ENCODE measurements around the gene PILRB. TPM values are rescaled to one million over a fixed set of nuclear protein-coding genes. Genes with fewer than 3 reads are reported as not detected.
"Not testable (repeated sequence)": the region's sequence is repeated elsewhere in the genome, so short reads cannot be mapped to it uniquely, and the experiment has no call there.

PILRB gene
- total RNA-seq, 1 donor: 39.6 TPM

GRCh38 chr7:100353685-100354330, 4.1 kb upstream of the PILRB start:
- no peak for DNase-seq (ENCODE audit: low read depth in 2 of 3, low spot score in 2 of 3)

GRCh38 chr7:100356416-100357068, 1.4 kb upstream of the PILRB start:
- no peak for DNase-seq (ENCODE audit: low read depth in 2 of 3, low spot score in 2 of 3)

- no peak for DNase-seq (ENCODE audit: low read depth in 2 of 3, low spot score in 2 of 3)
Observed at GRCh38 chr7:100357131-100357561, 771 bp upstream of the PILRB start.

GRCh38 chr7:100358857-100359212, 918 bp downstream of the PILRB start:
- no peak for DNase-seq (ENCODE audit: low read depth in 2 of 3, low spot score in 2 of 3)

- no peak for DNase-seq (ENCODE audit: low read depth in 2 of 3, low spot score in 2 of 3)
Observed at GRCh38 chr7:100360135-100360854, 2.4 kb downstream of the PILRB start.

GRCh38 chr7:100363098-100363497, 5.2 kb downstream of the PILRB start:
- no peak for DNase-seq (ENCODE audit: low read depth in 2 of 3, low spot score in 2 of 3)

GRCh38 chr7:100363797-100364196, 5.9 kb downstream of the PILRB start:
- not testable (repeated sequence) for DNase-seq (ENCODE audit: low read depth in 2 of 3, low spot score in 2 of 3)

- DNase-seq (ENCODE audit: low read depth in 2 of 3, low spot score in 2 of 3): no peak
Observed at GRCh38 chr7:100364480-100364879, 6.6 kb downstream of the PILRB start.

- DNase-seq (ENCODE audit: low read depth in 2 of 3, low spot score in 2 of 3): not testable (repeated sequence)
Observed at GRCh38 chr7:100365998-100366367, 8.1 kb downstream of the PILRB start.

GRCh38 chr7:100366411-100367250, 8.7 kb downstream of the PILRB start:
- peak in 2 of 3 donors; percentile 22 to 27 for DNase-seq (ENCODE audit: low read depth in 2 of 3, low spot score in 2 of 3)

- no peak for DNase-seq (ENCODE audit: low read depth in 2 of 3, low spot score in 2 of 3)
Observed at GRCh38 chr7:100367251-100367620, 9.3 kb downstream of the PILRB start.

- DNase-seq (ENCODE audit: low read depth in 2 of 3, low spot score in 2 of 3): peak in 2 of 3 donors; percentile 26 to 42
Observed at GRCh38 chr7:100367676-100368613, 10.0 kb downstream of the PILRB start.

- peak in 2 of 3 donors; percentile 91 to 95 for DNase-seq (ENCODE audit: low read depth in 2 of 3, low spot score in 2 of 3)
Observed at GRCh38 chr7:100369105-100369504, 11.2 kb downstream of the PILRB start.

- no peak for DNase-seq (ENCODE audit: low read depth in 2 of 3, low spot score in 2 of 3)
Observed at GRCh38 chr7:100370303-100370702, 12.4 kb downstream of the PILRB start.

- no peak for DNase-seq (ENCODE audit: low read depth in 2 of 3, low spot score in 2 of 3)
Observed at GRCh38 chr7:100370746-100371145, 12.8 kb downstream of the PILRB start.

GRCh38 chr7:100371561-100372171, 13.7 kb downstream of the PILRB start:
- DNase-seq (ENCODE audit: low read depth in 2 of 3, low spot score in 2 of 3): no peak

GRCh38 chr7:100372256-100372655, 14.3 kb downstream of the PILRB start:
- peak in 2 of 3 donors; percentile 70 to 75 for DNase-seq (ENCODE audit: low read depth in 2 of 3, low spot score in 2 of 3)

- DNase-seq (ENCODE audit: low read depth in 2 of 3, low spot score in 2 of 3): no peak
Observed at GRCh38 chr7:100372694-100373093, 14.8 kb downstream of the PILRB start.

- no peak for DNase-seq (ENCODE audit: low read depth in 2 of 3, low spot score in 2 of 3)
Observed at GRCh38 chr7:100373261-100373831, 15.4 kb downstream of the PILRB start, which contains the start of gene PILRA. PILRA (plus strand) TSS chr7:100373487; CDS start chr7:100373657, 170 bp downstream.
